IMR-90 (cell line): ENCODE measurements around the gene UBE3C. TPM values are rescaled to one million over a fixed set of nuclear protein-coding genes. Genes with fewer than 3 reads are reported as not detected.

Experiments used
- ATAC-seq: fragments of 200-7000 bp; cut with Tn5 transposase; 2 replicates; pipeline ENCODE4 v1.9.1; 2020; ENCODE audit warnings: low read depth, mild to moderate bottlenecking, moderate library complexity
- BruUV-seq: library from RNA; stranded (reverse); fragments of 400-500 nt; replicated peaks from 2 replicates; lab custom pipeline; 2021; lab: Mats Ljungman, UMichigan
- CTCF ChIA-PET: fragments of 300-600 bp; formaldehyde crosslinking; extraction: SDS; loops from one replicate; lab custom pipeline; 2021; ENCODE audit warnings: antibody characterized with exemption; lab: Yijun Ruan, JAX
- POLR2A ChIA-PET: fragments of 300-600 bp; sonication (Branson Sonifier 250); formaldehyde crosslinking; loops from one replicate; lab custom pipeline; 2022; ENCODE audit warnings: antibody characterized with exemption; ENCODE audit not compliant: unreplicated experiment; lab: Charles Lee
- DNase-seq: peaks from one replicate; pipeline ENCODE4 v3.0.0; 2013
- H2AFZ ChIP-seq: replicated peaks from 2 replicates; pipeline ENCODE3; 2013; ENCODE audit warnings: low read length, mild to moderate bottlenecking; ENCODE audit not compliant: poor library complexity
- H2AK5ac ChIP-seq: 2 replicates; pipeline ENCODE4 v1.6.1; 2013; ENCODE audit warnings: low read depth, low read length, inconsistent platforms
- H2AK9ac ChIP-seq: replicated peaks from 2 replicates; pipeline ENCODE3; 2013; ENCODE audit warnings: mild to moderate bottlenecking, low read depth, low read length, moderate library complexity; ENCODE audit not compliant: poor library complexity
- H2BK120ac ChIP-seq: 2 replicates; pipeline ENCODE4 v1.6.1; 2013; ENCODE audit warnings: low read depth, low read length, inconsistent platforms
- H2BK15ac ChIP-seq: 3 replicates; pipeline ENCODE4 v1.6.1; 2013; ENCODE audit warnings: low read depth, low read length, inconsistent platforms
- H2BK20ac ChIP-seq: 2 replicates; pipeline ENCODE4 v1.6.1; 2013; ENCODE audit warnings: low read depth, mild to moderate bottlenecking, inconsistent platforms, low read length, moderate library complexity
- H2BK5ac ChIP-seq: 2 replicates; pipeline ENCODE4 v1.6.1; 2013; ENCODE audit warnings: mild to moderate bottlenecking, low read depth, low read length, inconsistent platforms; ENCODE audit not compliant: poor library complexity, severe bottlenecking
- H3K14ac ChIP-seq: replicated peaks from 2 replicates; pipeline ENCODE4 v1.6.1; 2013; ENCODE audit warnings: low read depth, low read length, inconsistent platforms
- H3K18ac ChIP-seq: 2 replicates; pipeline ENCODE4 v1.6.1; 2013; ENCODE audit warnings: low read depth, low read length, control low read depth
- H3K23ac ChIP-seq: 2 replicates; pipeline ENCODE4 v1.6.1; 2013; ENCODE audit warnings: low read depth, low read length, inconsistent platforms
- H3K27ac ChIP-seq: 2 replicates; pipeline ENCODE4 v1.5.1; 2013; ENCODE audit warnings: mild to moderate bottlenecking, control low read depth, low read length; ENCODE audit not compliant: insufficient read depth
- H3K27me3 ChIP-seq: 2 replicates; pipeline ENCODE4 v1.6.1; 2013; ENCODE audit warnings: low read length; ENCODE audit not compliant: control insufficient read depth, insufficient read depth
- H3K36me3 ChIP-seq: 2 replicates; pipeline ENCODE4 v1.6.1; 2013; ENCODE audit warnings: low read length, mixed read lengths; ENCODE audit not compliant: control insufficient read depth, insufficient read depth
- H3K4ac ChIP-seq: 2 replicates; pipeline ENCODE4 v1.6.1; 2013; ENCODE audit warnings: low read depth, low read length, inconsistent platforms
- H3K4me1 ChIP-seq: 2 replicates; pipeline ENCODE4 v1.6.1; 2013; ENCODE audit warnings: low read length, mixed read lengths; ENCODE audit not compliant: control insufficient read depth, insufficient read depth
- H3K4me2 ChIP-seq: 2 replicates; pipeline ENCODE4 v1.6.1; 2013; ENCODE audit warnings: low read depth, mild to moderate bottlenecking, control low read depth, low read length, moderate library complexity
- H3K4me3 ChIP-seq: 2 replicates; pipeline ENCODE4 v1.5.1; 2013; ENCODE audit warnings: low read depth, mild to moderate bottlenecking, control low read depth, low read length, moderate library complexity; ENCODE audit not compliant: insufficient read depth
- H3K56ac ChIP-seq: 2 replicates; pipeline ENCODE4 v1.6.1; 2013; ENCODE audit warnings: low read length, inconsistent platforms; ENCODE audit not compliant: insufficient read depth; ENCODE audit errors: extremely low read depth
- H3K79me1 ChIP-seq, 2 experiments: 2 replicates each; pipeline ENCODE4 v1.6.1; 2013; ENCODE audit warnings: low read length in 2 of 2, inconsistent platforms in 1 of 2, low read depth in 1 of 2
- H3K9ac ChIP-seq: 2 replicates; pipeline ENCODE4 v1.6.1; 2013; ENCODE audit warnings: low read depth, low read length, control low read depth
- H3K9me1 ChIP-seq: 2 replicates; pipeline ENCODE4 v1.6.1; 2013; ENCODE audit warnings: low read length, inconsistent platforms; ENCODE audit not compliant: insufficient read depth
- H3K9me3 ChIP-seq: 2 replicates; pipeline ENCODE4 v1.6.1; 2013; ENCODE audit warnings: low read length; ENCODE audit not compliant: control insufficient read depth, insufficient read depth
- H4K20me1 ChIP-seq: 2 replicates; pipeline ENCODE4 v1.6.1; 2013; ENCODE audit warnings: low read length, inconsistent platforms; ENCODE audit not compliant: insufficient read depth
- H4K5ac ChIP-seq: 2 replicates; pipeline ENCODE4 v1.6.1; 2013; ENCODE audit warnings: mild to moderate bottlenecking, low read depth, low read length, control low read depth
- H4K8ac ChIP-seq, 2 experiments: 2 replicates each; pipeline ENCODE4 v1.6.1; 2013; ENCODE audit warnings: low read depth in 2 of 2, low read length in 2 of 2, control low read depth in 1 of 2, inconsistent platforms in 1 of 2
- H4K91ac ChIP-seq: 2 replicates; pipeline ENCODE4 v1.6.1; 2013; ENCODE audit warnings: low read depth, low read length, inconsistent platforms; ENCODE audit not compliant: insufficient read depth
- POLR2A ChIP-seq: IDR thresholded peaks from 2 replicates; pipeline ENCODE4 v1.6.1; 2012; ENCODE audit warnings: mild to moderate bottlenecking, low read depth, low read length
- USF2 ChIP-seq: fragments of 150-350 bp; IDR thresholded peaks from 2 replicates; pipeline ENCODE4 v1.6.1; 2017; ENCODE audit warnings: mild to moderate bottlenecking, antibody characterized with exemption, low read length, low read depth
- WGBS, 2 experiments: methylation state at CpG; one replicate each; pipeline versions ENCODE4 v1.1.5 to v1.1.7; 2013; ENCODE audit warnings: missing lambda C conversion rate in 2 of 2; ENCODE audit not compliant: insufficient read length in 1 of 2; ENCODE audit errors: extremely low coverage in 2 of 2; 5-methylcytosine and 5-hydroxymethylcytosine counted together
- dilution Hi-C: fragments of 300-500 bp; cut with HindIII; formaldehyde crosslinking; loops from one replicate; pipeline ENCODE4 v1.14.3; 2018; ENCODE audit warnings: low sequenced_read_pairs; ENCODE audit not compliant: unreplicated experiment
- in situ Hi-C: fragments of 300-500 bp; cut with MboI; formaldehyde crosslinking; loops from 3 replicates; pipeline ENCODE4 v1.14.3; 2019; ENCODE audit warnings: low sequenced_read_pairs, inconsistent platforms, mixed read lengths
- intact Hi-C: fragments of 100-400 bp; cut with micrococcal nuclease; formaldehyde crosslinking; loops from 2 replicates; pipeline ENCODE4 v1.10.0; 2022
- polyA plus RNA-seq, 3 experiments: library from polyadenylated mRNA; depleted of rRNA; stranded (reverse); fragments of >200 nt; gene quantifications; 2 replicates each; pipeline ENCODE4 v1.2.3, GENCODE V29; 2012; ENCODE audit warnings: low replicate concordance in 1 of 3
- total RNA-seq: library from RNA; depleted of rRNA; stranded (reverse); fragments of >200 nt; gene quantifications from 2 replicates; pipeline ENCODE4 v1.2.3, GENCODE V29; 2012

The UBE3C gene
- total and polyA plus RNA-seq, 2 of the 4 experiments (the other 2 are of a cell fraction): 43.0 to 60.6 TPM

DNA sequence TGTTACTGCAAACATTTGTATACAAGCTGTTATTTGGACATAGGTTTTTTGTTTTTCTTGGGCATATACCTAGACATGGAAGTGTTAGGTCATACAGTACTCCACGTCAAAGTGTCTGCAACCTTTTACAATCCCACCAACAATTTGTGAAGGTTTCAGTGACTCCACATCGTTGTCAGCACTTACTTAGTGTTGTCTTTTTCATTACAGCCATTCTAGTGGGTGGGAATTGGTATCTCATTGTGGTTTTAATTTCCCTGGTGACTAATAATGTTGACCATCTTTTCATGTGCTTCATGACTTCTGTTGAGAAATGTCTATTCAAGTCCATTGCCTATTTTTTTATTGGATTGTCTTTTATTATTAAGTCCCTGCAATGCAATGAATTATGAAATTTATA is 95.0 kb downstream of the UBE3C start:
- peak; percentile 12 for DNase-seq
- POLR2A ChIA-PET: no interaction called here

More for the DNA sequence above, 95.0 kb downstream of the UBE3C start:
- H4K5ac ChIP-seq: no peak overlapping the region
- no peak overlapping the region for H2AK9ac ChIP-seq
- BruUV-seq: no TSS peak
- no peak overlapping the region for H2BK15ac ChIP-seq
- no peak overlapping the region for H3K18ac ChIP-seq
- intact Hi-C loops (no loop called here), in situ Hi-C loops (no loop called here), dilution Hi-C loops (no loop called here)
- no peak overlapping the region for H4K91ac ChIP-seq
- H3K4me2 ChIP-seq: no peak overlapping the region
- no peaks in the 10 kb centered on the region for H3K27me3 ChIP-seq
- peaks cover 14% of the 10 kb centered on the region for H3K9me1 ChIP-seq
- no peak overlapping the region for H3K27ac ChIP-seq
- H3K4ac ChIP-seq: no peak overlapping the region
- no peak overlapping the region for H3K56ac ChIP-seq
- H3K14ac ChIP-seq: no peak overlapping the region
- H4K20me1 ChIP-seq: peaks cover 6% of the 10 kb centered on the region
- no peaks in the 10 kb centered on the region for H3K9me3 ChIP-seq
- CTCF ChIA-PET: no interaction called here
- no peak for ATAC-seq
- no peak overlapping the region for H2BK120ac ChIP-seq
- no peaks in the 10 kb centered on the region for H3K4me1 ChIP-seq
- H3K4me3 ChIP-seq: no peak overlapping the region
- no CpG with 5 or more reads among the region's 2 CpGs for WGBS, 2 experiments
- H3K9ac ChIP-seq: no peak overlapping the region
- peaks cover 18 to 46% of the 10 kb centered on the region in 2 experiments for H3K79me1 ChIP-seq
- H4K8ac ChIP-seq: no peak overlapping the region
- no peak overlapping the region for H3K23ac ChIP-seq
- H2AK5ac ChIP-seq: no peak overlapping the region
- TF ChIP-seq POLR2A (no peak), USF2 (no peak)
- no peak overlapping the region for H2AFZ ChIP-seq
- no peak overlapping the region for H2BK20ac ChIP-seq
- no peak overlapping the region for H2BK5ac ChIP-seq
- peaks cover 31% of the 10 kb centered on the region for H3K36me3 ChIP-seq
